K562 (cell line): Measurements from ENCODE around the gene IRF2BP2. TPM values are rescaled to one million over a fixed set of nuclear protein-coding genes. Genes with fewer than 3 reads are reported as not detected.

Experiments
- BRD9 ChIP-seq: fragments of 450-650 bp; IDR thresholded peaks from 2 replicates; pipeline ENCODE4 v1.6.1; 2018; ENCODE audit warnings: low read depth; ENCODE audit not compliant: partially characterized antibody
- CBX1 ChIP-seq: sonication (generic); IDR thresholded peaks from 2 replicates; pipeline ENCODE4 v1.6.1; 2016; ENCODE audit warnings: antibody characterized with exemption, low read depth, mild to moderate bottlenecking
- DACH1 ChIP-seq: fragments of 450-650 bp; IDR thresholded peaks from 2 replicates; pipeline ENCODE4 v1.6.1; 2018; ENCODE audit not compliant: partially characterized antibody
- HMGXB4 ChIP-seq: sonication (generic); formaldehyde crosslinking; IDR thresholded peaks from 2 replicates; pipeline ENCODE4 v1.8.1; 2023; ENCODE audit warnings: mild to moderate bottlenecking, missing genetic modification reagents
- LEF1 ChIP-seq: fragments of 450-650 bp; IDR thresholded peaks from 2 replicates; pipeline ENCODE4 v1.6.1; 2016; ENCODE audit warnings: mild to moderate bottlenecking
- MBD1 ChIP-seq: fragments of 250-450 bp; sonication (Bioruptor Pico); IDR thresholded peaks from 2 replicates; pipeline ENCODE4 v1.8.0; 2022; ENCODE audit warnings: inconsistent platforms
- MNT ChIP-seq, 2 experiments: fragments of 450-650 bp; conservative IDR thresholded peaks; 2 replicates each; pipeline ENCODE4 v1.6.1; 2017; ENCODE audit warnings: mild to moderate bottlenecking in 2 of 2, moderate library complexity in 2 of 2
- RBM15 ChIP-seq: fragments of 200-400 bp; formaldehyde crosslinking; IDR thresholded peaks from 2 replicates; pipeline ENCODE4 v1.6.1; 2018; ENCODE audit warnings: mild to moderate bottlenecking, low read length, moderate library complexity; ENCODE audit not compliant: insufficient read depth
- SMAD1 ChIP-seq: fragments of 150-350 bp; IDR thresholded peaks from 2 replicates; pipeline ENCODE4 v1.6.1; 2014; ENCODE audit warnings: low read length, low read depth; ENCODE audit not compliant: partially characterized antibody
- SMARCE1 ChIP-seq: fragments of 450-650 bp; IDR thresholded peaks from 2 replicates; pipeline ENCODE4 v1.7.1; 2016; ENCODE audit warnings: mild to moderate bottlenecking
- TBP ChIP-seq: optimal IDR thresholded peaks from 2 replicates; pipeline ENCODE3; 2011; ENCODE audit warnings: low read depth, low read length, improper control_type of control experiment
- TEAD2 ChIP-seq: fragments of 450-650 bp; IDR thresholded peaks from 2 replicates; pipeline ENCODE4 v1.6.1; 2016; ENCODE audit warnings: missing genetic modification characterization, control low read depth, missing compliant biosample characterization
- ZNF507 ChIP-seq: conservative IDR thresholded peaks from 2 replicates; pipeline ENCODE4 v1.6.1; 2017; ENCODE audit warnings: missing genetic modification characterization, missing compliant biosample characterization
- ZNF511 ChIP-seq: sonication (generic); formaldehyde crosslinking; IDR thresholded peaks from 2 replicates; pipeline ENCODE4 v1.8.0; 2022; ENCODE audit warnings: mild to moderate bottlenecking, missing genetic modification reagents
- ZNF586 ChIP-seq: fragments of 450-650 bp; formaldehyde crosslinking; conservative IDR thresholded peaks from 2 replicates; pipeline ENCODE4 v1.4.0; 2020; ENCODE audit warnings: mild to moderate bottlenecking, moderate library complexity
- polyA plus RNA-seq, 8 experiments: library from polyadenylated mRNA; depleted of rRNA in 4 of 8; stranded (reverse) in 5 of 8; unstranded in 3 of 8; fragments of >200 nt; fragmentation: Nextera tagmentation in 2 of 8; fragmentation: Illumina TruSeq in 1 of 8; extraction: Ambion mirVana in 2 of 8; extraction: Trizol in 1 of 8; gene quantifications; 2 replicates each; pipeline versions ENCODE4 v1.2.1 to v1.2.3, GENCODE V29; 2011 to 2014; ENCODE audit warnings: inconsistent platforms in 1 of 8, missing spikeins in 1 of 8
- total RNA-seq, 7 experiments: library from RNA; depleted of rRNA in 6 of 7; stranded (reverse); fragments of >200 nt in 6 of 7; fragmentation: Illumina TruSeq in 2 of 7; extraction: Trizol in 2 of 7; gene quantifications; 2 replicates each; pipeline versions ENCODE4 v1.2.1 to v1.2.3, GENCODE V29; 2011 to 2021; ENCODE audit warnings: low replicate concordance in 1 of 7
- TF ChIP-seq, protein P1 (sequence below): fragments of 450-650 bp; IDR thresholded peaks from 2 replicates; pipeline ENCODE4 v1.6.1; 2016
- TF ChIP-seq, protein P2 (sequence below): fragments of 450-650 bp; IDR thresholded peaks from 2 replicates; pipeline ENCODE4 v1.6.1; 2018; ENCODE audit not compliant: partially characterized antibody

Gene IRF2BP2
- total and polyA plus RNA-seq, 9 of the 15 experiments (the other 6 are each of a cell fraction or from before 2014, with no cell fraction given), result 7.7 to 68.6 (median 22.1) TPM

GRCh38 chr1:234612352-234613127, 2.6 kb upstream of the IRF2BP2 start (continued):
- no peak for TF ChIP-seq RBM15
- peak; percentile 32; the same call in 1 of the 2 replicates for TF ChIP-seq ZNF511
- TF ChIP-seq, protein P1, sequence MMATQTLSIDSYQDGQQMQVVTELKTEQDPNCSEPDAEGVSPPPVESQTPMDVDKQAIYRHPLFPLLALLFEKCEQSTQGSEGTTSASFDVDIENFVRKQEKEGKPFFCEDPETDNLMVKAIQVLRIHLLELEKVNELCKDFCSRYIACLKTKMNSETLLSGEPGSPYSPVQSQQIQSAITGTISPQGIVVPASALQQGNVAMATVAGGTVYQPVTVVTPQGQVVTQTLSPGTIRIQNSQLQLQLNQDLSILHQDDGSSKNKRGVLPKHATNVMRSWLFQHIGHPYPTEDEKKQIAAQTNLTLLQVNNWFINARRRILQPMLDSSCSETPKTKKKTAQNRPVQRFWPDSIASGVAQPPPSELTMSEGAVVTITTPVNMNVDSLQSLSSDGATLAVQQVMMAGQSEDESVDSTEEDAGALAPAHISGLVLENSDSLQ, result peak; percentile 56
- TF ChIP-seq DACH1, result peak; percentile 54
- TF ChIP-seq MBD1 (CRISPR knock-in tag), result peak; percentile 56; the same call in 1 of the 2 replicates
- peak; percentile 64 to 84; a peak in 3 of 4 replicates for TF ChIP-seq MNT (conservative IDR thresholded peaks at IDR 0.05)
- no peak for TF ChIP-seq ZNF507 (tag)
- peak; percentile 97 for TF ChIP-seq SMAD1
- TF ChIP-seq, protein P2, sequence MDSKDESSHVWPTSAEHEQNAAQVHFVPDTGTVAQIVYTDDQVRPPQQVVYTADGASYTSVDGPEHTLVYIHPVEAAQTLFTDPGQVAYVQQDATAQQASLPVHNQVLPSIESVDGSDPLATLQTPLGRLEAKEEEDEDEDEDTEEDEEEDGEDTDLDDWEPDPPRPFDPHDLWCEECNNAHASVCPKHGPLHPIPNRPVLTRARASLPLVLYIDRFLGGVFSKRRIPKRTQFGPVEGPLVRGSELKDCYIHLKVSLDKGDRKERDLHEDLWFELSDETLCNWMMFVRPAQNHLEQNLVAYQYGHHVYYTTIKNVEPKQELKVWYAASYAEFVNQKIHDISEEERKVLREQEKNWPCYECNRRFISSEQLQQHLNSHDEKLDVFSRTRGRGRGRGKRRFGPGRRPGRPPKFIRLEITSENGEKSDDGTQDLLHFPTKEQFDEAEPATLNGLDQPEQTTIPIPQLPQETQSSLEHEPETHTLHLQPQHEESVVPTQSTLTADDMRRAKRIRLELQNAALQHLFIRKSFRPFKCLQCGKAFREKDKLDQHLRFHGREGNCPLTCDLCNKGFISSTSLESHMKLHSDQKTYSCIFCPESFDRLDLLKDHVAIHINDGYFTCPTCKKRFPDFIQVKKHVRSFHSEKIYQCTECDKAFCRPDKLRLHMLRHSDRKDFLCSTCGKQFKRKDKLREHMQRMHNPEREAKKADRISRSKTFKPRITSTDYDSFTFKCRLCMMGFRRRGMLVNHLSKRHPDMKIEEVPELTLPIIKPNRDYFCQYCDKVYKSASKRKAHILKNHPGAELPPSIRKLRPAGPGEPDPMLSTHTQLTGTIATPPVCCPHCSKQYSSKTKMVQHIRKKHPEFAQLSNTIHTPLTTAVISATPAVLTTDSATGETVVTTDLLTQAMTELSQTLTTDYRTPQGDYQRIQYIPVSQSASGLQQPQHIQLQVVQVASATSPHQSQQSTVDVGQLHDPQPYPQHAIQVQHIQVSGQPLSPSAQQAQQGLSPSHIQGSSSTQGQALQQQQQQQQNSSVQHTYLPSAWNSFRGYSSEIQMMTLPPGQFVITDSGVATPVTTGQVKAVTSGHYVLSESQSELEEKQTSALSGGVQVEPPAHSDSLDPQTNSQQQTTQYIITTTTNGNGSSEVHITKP, result peak; percentile 66
- TF ChIP-seq BRD9, result peak; percentile 90
- TF ChIP-seq SMARCE1, result peak; percentile 88
- TF ChIP-seq TBP, result peak; percentile 38
- peak; percentile 80 for TF ChIP-seq TEAD2 (tag)
- TF ChIP-seq ZNF586, result peak; percentile 96
- peak; percentile 91; the same call in 1 of the 2 replicates for TF ChIP-seq LEF1
- TF ChIP-seq HMGXB4 (CRISPR knock-in tag), result no peak
- peak; percentile 49; the same call in 1 of the 2 replicates for TF ChIP-seq CBX1
